ENCODE results near the gene SCAF4.

SCAF4 gene, protein sequence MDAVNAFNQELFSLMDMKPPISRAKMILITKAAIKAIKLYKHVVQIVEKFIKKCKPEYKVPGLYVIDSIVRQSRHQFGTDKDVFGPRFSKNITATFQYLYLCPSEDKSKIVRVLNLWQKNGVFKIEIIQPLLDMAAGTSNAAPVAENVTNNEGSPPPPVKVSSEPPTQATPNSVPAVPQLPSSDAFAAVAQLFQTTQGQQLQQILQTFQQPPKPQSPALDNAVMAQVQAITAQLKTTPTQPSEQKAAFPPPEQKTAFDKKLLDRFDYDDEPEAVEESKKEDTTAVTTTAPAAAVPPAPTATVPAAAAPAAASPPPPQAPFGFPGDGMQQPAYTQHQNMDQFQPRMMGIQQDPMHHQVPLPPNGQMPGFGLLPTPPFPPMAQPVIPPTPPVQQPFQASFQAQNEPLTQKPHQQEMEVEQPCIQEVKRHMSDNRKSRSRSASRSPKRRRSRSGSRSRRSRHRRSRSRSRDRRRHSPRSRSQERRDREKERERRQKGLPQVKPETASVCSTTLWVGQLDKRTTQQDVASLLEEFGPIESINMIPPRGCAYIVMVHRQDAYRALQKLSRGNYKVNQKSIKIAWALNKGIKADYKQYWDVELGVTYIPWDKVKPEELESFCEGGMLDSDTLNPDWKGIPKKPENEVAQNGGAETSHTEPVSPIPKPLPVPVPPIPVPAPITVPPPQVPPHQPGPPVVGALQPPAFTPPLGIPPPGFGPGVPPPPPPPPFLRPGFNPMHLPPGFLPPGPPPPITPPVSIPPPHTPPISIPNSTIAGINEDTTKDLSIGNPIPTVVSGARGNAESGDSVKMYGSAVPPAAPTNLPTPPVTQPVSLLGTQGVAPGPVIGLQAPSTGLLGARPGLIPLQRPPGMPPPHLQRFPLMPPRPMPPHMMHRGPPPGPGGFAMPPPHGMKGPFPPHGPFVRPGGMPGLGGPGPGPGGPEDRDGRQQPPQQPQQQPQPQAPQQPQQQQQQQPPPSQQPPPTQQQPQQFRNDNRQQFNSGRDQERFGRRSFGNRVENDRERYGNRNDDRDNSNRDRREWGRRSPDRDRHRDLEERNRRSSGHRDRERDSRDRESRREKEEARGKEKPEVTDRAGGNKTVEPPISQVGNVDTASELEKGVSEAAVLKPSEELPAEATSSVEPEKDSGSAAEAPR

DNA sequence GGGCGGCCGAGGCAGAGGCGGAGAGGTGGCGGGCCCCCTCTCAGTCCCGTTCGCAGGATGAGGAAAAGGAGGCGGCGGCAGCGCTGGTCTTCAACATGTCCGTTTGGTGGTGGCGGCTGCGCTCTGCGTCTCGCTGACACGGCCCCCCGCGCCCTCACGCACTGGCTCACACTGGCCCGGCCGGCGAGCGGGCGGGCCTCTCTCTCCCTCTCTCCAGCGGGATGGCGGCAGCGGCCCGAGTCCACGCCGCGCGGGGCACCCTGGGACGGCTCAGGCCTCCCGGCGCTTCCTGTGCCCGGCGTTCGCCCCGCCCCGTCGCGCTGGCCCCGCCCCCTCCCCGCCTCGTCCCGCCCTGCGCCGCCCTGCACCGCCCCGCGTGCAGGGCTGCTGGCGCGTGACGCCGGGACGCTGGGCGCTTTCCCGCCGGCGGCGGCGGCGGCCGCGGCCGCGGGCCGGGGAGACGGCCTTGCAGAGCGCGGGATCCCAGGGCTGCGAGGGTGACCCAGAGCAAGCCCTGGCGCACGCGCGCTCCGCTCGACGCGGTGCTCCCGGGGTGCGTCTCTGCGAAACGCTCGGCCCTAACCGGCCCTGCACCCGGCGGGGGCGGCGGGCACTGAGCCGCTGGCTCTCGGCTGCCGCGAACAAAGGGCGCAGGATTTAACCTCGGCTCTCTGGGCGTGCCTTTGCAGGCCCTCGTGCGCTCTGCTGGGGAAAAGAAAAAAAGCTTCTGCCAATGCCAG is at the start of gene SCAF4:
Gene SCAF4 (minus strand): TSS at position 262 of the 740 bp plus-strand sequence. CDS start 426 bp downstream, outside the sequence.
- Histone ChIP-seq H3K9me3 (ENCODE audit: control insufficient read depth, low read length) (no peaks in the 10 kb centered on the region), H3K4me3 (ENCODE audit: low read depth, low read length) (peak within 1 kb of the TSS; percentile 85), H3K27me3 (ENCODE audit: control insufficient read depth, insufficient read depth, low read length) (no peaks in the 10 kb centered on the region), H3K79me2 (peaks cover 16% of the 10 kb centered on the region), H3K4me2 (ENCODE audit: low read length) (peak within 1 kb of the TSS; percentile 88), H2AFZ (peak within 1 kb of the TSS; percentile 89), H3K4me1 (peaks cover 6% of the 10 kb centered on the region), H3K27ac (peak within 1 kb of the TSS; percentile 78), H3K9ac (peak within 1 kb of the TSS; percentile 89), H3K36me3 (ENCODE audit: control insufficient read depth, insufficient read depth, low read length) (no peaks in the 10 kb centered on the region)
- TF ChIP-seq, protein P1, sequence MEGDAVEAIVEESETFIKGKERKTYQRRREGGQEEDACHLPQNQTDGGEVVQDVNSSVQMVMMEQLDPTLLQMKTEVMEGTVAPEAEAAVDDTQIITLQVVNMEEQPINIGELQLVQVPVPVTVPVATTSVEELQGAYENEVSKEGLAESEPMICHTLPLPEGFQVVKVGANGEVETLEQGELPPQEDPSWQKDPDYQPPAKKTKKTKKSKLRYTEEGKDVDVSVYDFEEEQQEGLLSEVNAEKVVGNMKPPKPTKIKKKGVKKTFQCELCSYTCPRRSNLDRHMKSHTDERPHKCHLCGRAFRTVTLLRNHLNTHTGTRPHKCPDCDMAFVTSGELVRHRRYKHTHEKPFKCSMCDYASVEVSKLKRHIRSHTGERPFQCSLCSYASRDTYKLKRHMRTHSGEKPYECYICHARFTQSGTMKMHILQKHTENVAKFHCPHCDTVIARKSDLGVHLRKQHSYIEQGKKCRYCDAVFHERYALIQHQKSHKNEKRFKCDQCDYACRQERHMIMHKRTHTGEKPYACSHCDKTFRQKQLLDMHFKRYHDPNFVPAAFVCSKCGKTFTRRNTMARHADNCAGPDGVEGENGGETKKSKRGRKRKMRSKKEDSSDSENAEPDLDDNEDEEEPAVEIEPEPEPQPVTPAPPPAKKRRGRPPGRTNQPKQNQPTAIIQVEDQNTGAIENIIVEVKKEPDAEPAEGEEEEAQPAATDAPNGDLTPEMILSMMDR (IDR thresholded peaks at IDR 0.05): no peak

DNA sequence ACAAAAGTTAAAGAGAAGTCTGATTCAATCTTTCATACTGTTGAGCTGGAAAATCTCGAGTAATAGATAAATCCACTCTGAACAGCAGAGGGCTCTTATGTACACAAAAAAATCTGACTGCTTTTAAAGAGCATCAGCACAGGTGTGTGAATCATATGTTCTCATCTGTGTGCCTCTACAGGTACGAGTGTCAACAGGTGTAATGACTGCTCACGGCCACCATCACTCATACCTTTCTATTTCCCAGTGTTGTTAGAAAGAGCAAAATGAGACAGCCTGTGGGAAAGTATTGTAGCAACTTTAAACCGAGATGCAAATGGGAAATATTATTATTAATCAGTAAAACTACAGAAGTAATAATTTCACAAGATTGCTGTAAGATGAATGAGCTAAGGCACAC is 49.0 kb upstream of the SCAF4 start:
- no peak overlapping the region for H3K9ac ChIP-seq
- H3K9me3 ChIP-seq (ENCODE audit: control insufficient read depth, low read length): no peaks in the 10 kb centered on the region
- H3K36me3 ChIP-seq (ENCODE audit: control insufficient read depth, insufficient read depth, low read length): no peaks in the 10 kb centered on the region
- H3K4me3 ChIP-seq (ENCODE audit: low read depth, low read length): no peak overlapping the region
- H3K4me2 ChIP-seq (ENCODE audit: low read length): no peak overlapping the region
- H3K79me2 ChIP-seq: no peaks in the 10 kb centered on the region
- H2AFZ ChIP-seq: no peak overlapping the region
- H3K27me3 ChIP-seq (ENCODE audit: control insufficient read depth, insufficient read depth, low read length): no peaks in the 10 kb centered on the region
- H3K4me1 ChIP-seq: no peaks in the 10 kb centered on the region
- no peak overlapping the region for H3K27ac ChIP-seq
- TF ChIP-seq, protein P1 (IDR thresholded peaks at IDR 0.05): no peak

DNA sequence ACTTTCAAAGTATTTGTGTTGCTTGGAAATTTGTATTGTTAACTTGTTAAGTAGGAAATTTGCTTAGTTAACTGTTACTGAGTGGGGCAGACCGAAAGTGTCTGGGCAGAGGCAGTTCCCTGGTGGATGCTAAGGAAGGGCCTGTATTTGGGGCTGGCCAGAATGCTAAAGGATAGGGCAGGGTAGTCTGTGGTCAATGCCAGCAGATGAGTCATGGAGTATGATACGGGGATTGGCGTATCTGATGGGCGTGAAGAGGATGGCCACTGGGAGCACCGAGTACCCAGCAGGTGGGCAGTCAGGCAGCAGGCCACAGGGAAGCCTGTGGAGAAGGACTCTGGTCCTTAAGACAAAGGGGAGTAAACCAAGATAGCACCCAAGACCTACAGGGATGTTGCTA is 46.6 kb upstream of the SCAF4 start:
- Histone ChIP-seq H3K36me3 (ENCODE audit: control insufficient read depth, insufficient read depth, low read length) (no peaks in the 10 kb centered on the region), H3K79me2 (no peaks in the 10 kb centered on the region), H3K27me3 (ENCODE audit: control insufficient read depth, insufficient read depth, low read length) (no peaks in the 10 kb centered on the region), H3K27ac (no peak overlapping the region), H3K9ac (no peak overlapping the region), H3K4me2 (ENCODE audit: low read length) (no peak overlapping the region), H3K4me3 (ENCODE audit: low read depth, low read length) (no peak overlapping the region), H3K9me3 (ENCODE audit: control insufficient read depth, low read length) (no peaks in the 10 kb centered on the region), H3K4me1 (no peaks in the 10 kb centered on the region), H2AFZ (no peak overlapping the region)
- TF ChIP-seq, protein P1 (IDR thresholded peaks at IDR 0.05): no peak

DNA sequence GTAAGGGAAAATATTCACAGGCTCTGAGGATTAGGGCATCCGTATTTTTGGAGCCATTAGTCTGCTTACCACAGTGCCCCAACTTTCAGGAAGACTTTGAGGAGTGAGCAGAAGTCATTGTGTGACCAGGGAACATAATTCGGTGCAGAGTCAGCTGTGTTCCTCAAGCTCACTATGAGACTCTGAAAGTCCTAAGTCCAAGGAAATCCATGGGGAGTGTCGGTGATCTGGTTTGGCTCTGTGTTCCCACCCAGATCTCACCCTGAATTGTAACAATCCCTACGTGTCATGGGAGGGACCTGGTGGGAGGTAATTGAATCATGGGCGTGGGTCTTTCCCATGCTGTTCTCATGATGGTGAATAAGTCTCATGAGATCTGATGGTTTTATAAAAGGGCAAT is 45.9 kb upstream of the SCAF4 start:
- Histone ChIP-seq H3K79me2 (no peaks in the 10 kb centered on the region), H3K9me3 (ENCODE audit: control insufficient read depth, low read length) (no peaks in the 10 kb centered on the region), H2AFZ (no peak overlapping the region), H3K4me2 (ENCODE audit: low read length) (no peak overlapping the region), H3K27ac (no peak overlapping the region), H3K4me3 (ENCODE audit: low read depth, low read length) (no peak overlapping the region), H3K36me3 (ENCODE audit: control insufficient read depth, insufficient read depth, low read length) (no peaks in the 10 kb centered on the region), H3K27me3 (ENCODE audit: control insufficient read depth, insufficient read depth, low read length) (no peaks in the 10 kb centered on the region), H3K9ac (no peak overlapping the region), H3K4me1 (no peaks in the 10 kb centered on the region)
- TF ChIP-seq, protein P1 (IDR thresholded peaks at IDR 0.05): no peak

All from parathyroid adenoma (tissue), 2 donors.